Smooth muscle cell (in vitro differentiated cells): ENCODE measurements around the gene CD40. TPM values are rescaled to one million over a fixed set of nuclear protein-coding genes. Genes with fewer than 3 reads are reported as not detected.

Experiments
- DNase-seq: peaks from one replicate; lab custom pipeline; 2025; ENCODE audit not compliant: unreplicated experiment; lab: John Stamatoyannopoulos, UW
- H2AFZ ChIP-seq: fragments of 200-600 bp; sonication (generic); 2 replicates; pipeline ENCODE4 v1.6.0; 2016; ENCODE audit warnings: antibody characterized with exemption, low read depth, mild to moderate bottlenecking
- H3F3A ChIP-seq: fragments of 200-600 bp; sonication (generic); 2 replicates; pipeline ENCODE4 v1.6.0; 2017; ENCODE audit warnings: antibody characterized with exemption, low read depth
- H3K27ac ChIP-seq: fragments of 200-600 bp; sonication (generic); 2 replicates; pipeline ENCODE4 v1.5.1; 2016; ENCODE audit warnings: low read depth, mild to moderate bottlenecking
- H3K27me3 ChIP-seq: fragments of 200-600 bp; sonication (generic); 2 replicates; pipeline ENCODE4 v1.6.1; 2016; ENCODE audit warnings: low read depth, mild to moderate bottlenecking
- H3K36me3 ChIP-seq: fragments of 200-600 bp; sonication (generic); 2 replicates; pipeline ENCODE4 v1.5.1; 2016; ENCODE audit warnings: low read depth
- H3K4me1 ChIP-seq: fragments of 200-600 bp; sonication (generic); 2 replicates; pipeline ENCODE4 v1.5.1; 2016; ENCODE audit warnings: low read depth
- H3K4me2 ChIP-seq: fragments of 200-600 bp; sonication (generic); 2 replicates; pipeline ENCODE4 v1.6.0; 2016; ENCODE audit warnings: mild to moderate bottlenecking
- H3K4me3 ChIP-seq: fragments of 200-600 bp; sonication (generic); 2 replicates; pipeline ENCODE4 v1.5.1; 2016; ENCODE audit warnings: mild to moderate bottlenecking
- H3K79me2 ChIP-seq: fragments of 200-600 bp; sonication (generic); 2 replicates; pipeline ENCODE4 v1.6.0; 2016; ENCODE audit warnings: low read depth, mild to moderate bottlenecking
- H3K9ac ChIP-seq: fragments of 200-600 bp; sonication (generic); 2 replicates; pipeline ENCODE4 v1.6.0; 2016; ENCODE audit warnings: low read depth
- H3K9me3 ChIP-seq: fragments of 200-600 bp; sonication (generic); replicated peaks from 2 replicates; pipeline ENCODE4 v1.5.1; 2016; ENCODE audit warnings: low read depth
- H4K20me1 ChIP-seq: fragments of 200-600 bp; sonication (generic); 2 replicates; pipeline ENCODE4 v1.6.0; 2016; ENCODE audit warnings: low read depth
- CTCF ChIP-seq: fragments of 200-600 bp; sonication (generic); IDR thresholded peaks from 2 replicates; pipeline ENCODE4 v1.5.1; 2017; ENCODE audit warnings: borderline replicate concordance, mild to moderate bottlenecking, antibody characterized with exemption; ENCODE audit not compliant: insufficient read depth, poor library complexity, severe bottlenecking
- WGBS: methylation state at CpG from one replicate; pipeline ENCODE4 v1.1.7; 2016; ENCODE audit warnings: low lambda C conversion rate; 5-methylcytosine and 5-hydroxymethylcytosine counted together
- polyA plus RNA-seq: library from polyadenylated mRNA; unstranded; fragments of >200 nt; fragmentation: Nextera tagmentation; extraction: Ambion mirVana; gene quantifications from 2 replicates; pipeline ENCODE4 v1.2.1, GENCODE V29; 2016
- total RNA-seq: library from RNA; depleted of rRNA; stranded (reverse); fragments of >200 nt; gene quantifications from 2 replicates; pipeline ENCODE4 v1.2.3, GENCODE V29; 2014

The CD40 gene
- total and polyA plus RNA-seq, 2 experiments from 2014 or later: 13.8 to 27.4 TPM

- Histone ChIP-seq H3K4me3 (no peak overlapping the region), H2AFZ (no peak overlapping the region), H3F3A (no peaks in the 10 kb centered on the region), H3K4me1 (no peaks in the 10 kb centered on the region), H3K4me2 (no peak overlapping the region), H3K27me3 (peaks cover 25% of the 10 kb centered on the region), H3K9ac (no peak overlapping the region), H3K36me3 (no peaks in the 10 kb centered on the region), H3K9me3 (no peaks in the 10 kb centered on the region), H4K20me1 (no peaks in the 10 kb centered on the region), H3K79me2 (no peaks in the 10 kb centered on the region), H3K27ac (no peak overlapping the region)
- DNase-seq: no peak
- WGBS: 57% methylated on average over 5 of the region's 5 CpGs
- TF ChIP-seq CTCF: no peak
Observed at GRCh38 chr20:46158476-46158987, 40.4 kb downstream of the CD40 start.

DNA sequence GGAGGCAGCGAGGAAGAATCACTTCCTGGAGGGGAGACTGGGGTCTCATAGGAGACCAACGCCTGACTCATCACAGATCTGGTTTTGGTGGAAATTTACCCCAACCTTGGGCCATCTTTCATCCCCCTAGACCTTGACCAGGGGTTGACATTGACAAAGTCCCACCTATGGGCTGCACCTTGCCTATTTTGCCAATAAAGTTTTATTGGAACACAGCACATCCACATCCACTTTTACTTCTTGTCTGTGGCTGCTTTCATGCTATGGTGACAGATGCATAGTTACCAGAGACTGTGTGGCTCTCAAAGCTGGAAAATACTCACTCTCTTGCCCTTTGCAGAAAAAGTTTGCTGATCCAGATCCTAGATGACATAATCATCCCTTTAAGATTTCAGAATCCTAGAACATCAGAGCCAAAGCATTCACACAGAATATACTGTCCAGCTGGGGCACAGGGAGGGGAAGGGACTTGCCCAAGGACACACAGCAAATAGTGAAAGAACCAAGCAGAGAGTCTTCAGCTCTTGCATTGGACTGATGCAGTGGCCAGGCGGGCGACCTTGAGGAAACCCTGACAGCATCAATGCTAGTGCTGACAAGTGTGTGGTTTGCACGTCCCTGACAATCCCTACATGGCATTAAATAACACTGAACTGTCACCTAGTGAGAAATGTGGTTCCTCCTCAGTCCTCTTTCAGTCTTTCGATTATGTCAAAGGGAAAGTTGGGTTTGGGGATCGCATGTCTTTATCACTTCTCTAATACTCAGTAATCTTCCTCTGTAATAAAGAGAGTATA, 41.2 kb downstream of the CD40 start:
- TF ChIP-seq CTCF: no peak
- DNase-seq: no peak
- Histone ChIP-seq H3K4me1 (no peaks in the 10 kb centered on the region), H3K9ac (no peak overlapping the region), H3K4me3 (no peak overlapping the region), H3F3A (no peaks in the 10 kb centered on the region), H4K20me1 (no peaks in the 10 kb centered on the region), H3K79me2 (no peaks in the 10 kb centered on the region), H3K36me3 (no peaks in the 10 kb centered on the region), H3K4me2 (no peak overlapping the region), H3K9me3 (no peaks in the 10 kb centered on the region), H3K27me3 (peaks cover 25% of the 10 kb centered on the region), H2AFZ (no peak overlapping the region), H3K27ac (no peak overlapping the region)
- WGBS: 55% methylated on average over 7 of the region's 7 CpGs

DNA sequence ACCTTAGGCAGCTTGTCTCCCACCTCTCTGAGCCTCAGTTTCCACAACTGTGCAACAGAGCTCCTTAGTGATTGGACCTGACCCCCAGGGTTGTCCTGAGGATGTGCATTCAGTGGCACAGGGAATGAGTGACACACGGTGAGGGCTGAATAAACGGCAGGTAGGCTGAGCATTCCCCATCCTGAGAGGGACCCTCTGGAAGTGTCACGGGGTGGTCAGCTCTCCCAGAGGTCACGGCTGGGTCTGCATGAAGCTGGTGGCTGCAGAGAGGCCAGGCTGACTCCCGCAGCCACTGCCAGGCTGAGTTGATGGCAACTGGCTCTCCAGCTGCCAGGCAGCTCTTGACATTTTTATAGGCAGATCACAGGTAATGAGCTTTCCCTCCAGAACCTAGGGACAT, 42.5 kb downstream of the CD40 start:
- TF ChIP-seq CTCF: no peak
- Histone ChIP-seq H3K27ac (no peak overlapping the region), H2AFZ (no peak overlapping the region), H4K20me1 (no peaks in the 10 kb centered on the region), H3K9me3 (no peaks in the 10 kb centered on the region), H3K4me3 (no peak overlapping the region), H3K9ac (no peak overlapping the region), H3K36me3 (no peaks in the 10 kb centered on the region), H3F3A (no peaks in the 10 kb centered on the region), H3K27me3 (peaks cover 22% of the 10 kb centered on the region), H3K79me2 (no peaks in the 10 kb centered on the region), H3K4me1 (no peaks in the 10 kb centered on the region), H3K4me2 (no peak overlapping the region)
- no peak for DNase-seq
- WGBS: 89% methylated on average over 5 of the region's 5 CpGs

DNA sequence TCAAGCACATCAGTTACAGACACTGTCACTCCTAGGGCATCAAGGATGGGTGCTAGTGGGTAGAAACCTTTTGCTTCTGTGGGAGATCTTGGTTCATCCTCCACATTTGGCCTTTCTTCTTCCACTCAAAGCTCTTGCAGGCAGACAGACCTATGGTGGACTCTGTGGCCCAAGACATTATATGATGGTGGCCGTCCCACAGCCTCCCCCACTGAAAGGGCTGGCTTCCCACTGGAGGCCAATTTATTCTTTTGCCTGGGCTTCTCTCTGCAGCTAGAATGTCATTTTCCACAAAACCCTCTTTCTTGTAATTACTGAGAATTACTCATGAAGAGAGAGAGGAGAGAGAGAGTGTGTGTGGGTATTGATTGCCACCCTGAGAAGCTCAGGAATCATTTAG, 43.8 kb downstream of the CD40 start:
- no peak for DNase-seq
- Histone ChIP-seq H3K27ac (no peak overlapping the region), H3K9me3 (no peaks in the 10 kb centered on the region), H3K4me2 (no peak overlapping the region), H3K27me3 (peaks cover 17% of the 10 kb centered on the region), H3K9ac (no peak overlapping the region), H3K36me3 (no peaks in the 10 kb centered on the region), H3F3A (no peaks in the 10 kb centered on the region), H3K4me3 (no peak overlapping the region), H2AFZ (no peak overlapping the region), H4K20me1 (no peaks in the 10 kb centered on the region), H3K4me1 (no peaks in the 10 kb centered on the region), H3K79me2 (no peaks in the 10 kb centered on the region)
- WGBS: 67% methylated on average over 1 of the region's 1 CpG
- no peak for TF ChIP-seq CTCF
